Hepatocyte (in vitro differentiated cells): ENCODE data around the gene MKRN2.

Experiments
- EZH2phosphoT487 ChIP-seq: fragments of 200-600 bp; sonication (generic); IDR thresholded peaks from one replicate; pipeline ENCODE4 v1.6.1; 2018; ENCODE audit warnings: antibody characterized with exemption, mild to moderate bottlenecking, low read depth, moderate library complexity; ENCODE audit not compliant: unreplicated experiment, severe bottlenecking
- TF ChIP-seq, protein P1 (sequence below): fragments of 200-600 bp; sonication (generic); IDR thresholded peaks from 2 replicates; pipeline ENCODE4 v1.5.1; 2016; ENCODE audit warnings: antibody characterized with exemption, mild to moderate bottlenecking; ENCODE audit not compliant: poor library complexity

DNA sequence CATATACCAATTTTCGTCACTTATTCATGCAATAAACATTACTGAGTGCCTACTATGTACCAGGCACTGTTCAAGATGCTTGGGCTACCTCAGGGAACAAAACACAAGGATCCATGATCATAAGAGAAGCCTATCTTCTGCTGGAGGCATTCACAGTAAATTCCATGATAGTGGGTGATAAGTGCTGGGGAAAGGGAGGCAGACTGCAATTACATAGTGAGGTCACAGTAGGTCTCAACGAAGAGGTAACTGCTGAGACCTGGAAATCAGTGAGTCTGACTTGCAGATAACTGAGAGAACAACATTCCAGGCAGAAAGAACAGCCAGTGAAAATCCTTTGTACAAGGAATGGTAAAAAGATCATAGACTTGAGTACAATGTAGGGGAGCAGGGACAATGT, 73.4 kb downstream of the MKRN2 start:
- TF ChIP-seq, protein P1, sequence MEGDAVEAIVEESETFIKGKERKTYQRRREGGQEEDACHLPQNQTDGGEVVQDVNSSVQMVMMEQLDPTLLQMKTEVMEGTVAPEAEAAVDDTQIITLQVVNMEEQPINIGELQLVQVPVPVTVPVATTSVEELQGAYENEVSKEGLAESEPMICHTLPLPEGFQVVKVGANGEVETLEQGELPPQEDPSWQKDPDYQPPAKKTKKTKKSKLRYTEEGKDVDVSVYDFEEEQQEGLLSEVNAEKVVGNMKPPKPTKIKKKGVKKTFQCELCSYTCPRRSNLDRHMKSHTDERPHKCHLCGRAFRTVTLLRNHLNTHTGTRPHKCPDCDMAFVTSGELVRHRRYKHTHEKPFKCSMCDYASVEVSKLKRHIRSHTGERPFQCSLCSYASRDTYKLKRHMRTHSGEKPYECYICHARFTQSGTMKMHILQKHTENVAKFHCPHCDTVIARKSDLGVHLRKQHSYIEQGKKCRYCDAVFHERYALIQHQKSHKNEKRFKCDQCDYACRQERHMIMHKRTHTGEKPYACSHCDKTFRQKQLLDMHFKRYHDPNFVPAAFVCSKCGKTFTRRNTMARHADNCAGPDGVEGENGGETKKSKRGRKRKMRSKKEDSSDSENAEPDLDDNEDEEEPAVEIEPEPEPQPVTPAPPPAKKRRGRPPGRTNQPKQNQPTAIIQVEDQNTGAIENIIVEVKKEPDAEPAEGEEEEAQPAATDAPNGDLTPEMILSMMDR: no peak
- no peak for TF ChIP-seq EZH2phosphoT487
